HCT116 (cell line): ENCODE data around the gene POPDC3. TPM values are rescaled to one million over a fixed set of nuclear protein-coding genes. Genes with fewer than 3 reads are reported as not detected.
A peak's percentile ranks its signal among the peaks of the same experiment; 100 is the strongest.

Source experiments
- ATAC-seq: fragments of 200-7000 bp; cut with Tn5 transposase; 2 replicates; pipeline ENCODE4 v1.9.1; 2020; ENCODE audit warnings: mild to moderate bottlenecking, moderate library complexity
- BruUV-seq: library from RNA; stranded (reverse); fragments of 400-500 nt; replicated peaks from 2 replicates; lab custom pipeline; 2021; lab: Mats Ljungman, UMichigan
- CTCF ChIA-PET: fragments of 300-600 bp; sonication (Branson Sonifier 250); formaldehyde crosslinking; loops from one replicate; lab custom pipeline; 2021; ENCODE audit warnings: antibody characterized with exemption; lab: Charles Lee
- POLR2A ChIA-PET: fragments of 300-600, 350-600 bp; sonication (Branson Sonifier 250); formaldehyde crosslinking; loops from one replicate; lab custom pipeline; 2021; ENCODE audit warnings: antibody characterized with exemption; lab: Charles Lee
- RAD21 ChIA-PET, 2 experiments: fragments of 300-600 bp; sonication (Branson Sonifier 250); formaldehyde crosslinking; loops; one replicate each; lab custom pipeline; 2023; ENCODE audit warnings: low total read pairs in 2 of 2; ENCODE audit not compliant: uncharacterized antibody in 2 of 2, unreplicated experiment in 2 of 2, low non-redundant PET in 1 of 2; lab: Charles Lee
- DNase-seq: peaks from one replicate; pipeline ENCODE4 v3.0.0-alpha.2; 2010; ENCODE audit warnings: low read depth, low spot score
- H2AFZ ChIP-seq: fragments of 200-600 bp; shearing (Covaris generic), sonication (generic); 2 replicates; pipeline ENCODE4 v1.6.1; 2017; ENCODE audit warnings: low read depth, mixed run types, mixed read lengths, antibody characterized with exemption, low read length; ENCODE audit not compliant: poor library complexity, severe bottlenecking
- H3K27ac ChIP-seq: 2 replicates; pipeline ENCODE4 v1.5.1; 2012; ENCODE audit warnings: low read depth, low read length
- H3K27me3 ChIP-seq: fragments of 200-600 bp; sonication (generic); 2 replicates; pipeline ENCODE4 v1.6.1; 2016; ENCODE audit warnings: mixed run types, low read length, mixed read lengths; ENCODE audit not compliant: insufficient read depth
- H3K36me3 ChIP-seq, 2 experiments: fragments of 200-500 bp in 1 of 2; fragments of 200-600 bp in 1 of 2; sonication (Bioruptor generic) in 1 of 2; sonication (generic) in 1 of 2; 2 replicates each; pipeline versions ENCODE4 v1.5.1 to v1.6.1; 2014 to 2016; ENCODE audit warnings: low read length in 2 of 2, inconsistent platforms in 1 of 2, mixed read lengths in 1 of 2, mixed run types in 1 of 2; ENCODE audit not compliant: insufficient read depth in 2 of 2, control insufficient read depth in 1 of 2
- H3K4me1 ChIP-seq, 2 experiments: fragments of 200-600 bp in 1 of 2; sonication (generic) in 1 of 2; 2 replicates each; pipeline versions ENCODE4 v1.5.1 to v1.6.1; 2012 to 2017; ENCODE audit warnings: low read length in 2 of 2, inconsistent platforms in 1 of 2, mild to moderate bottlenecking in 1 of 2, mixed read lengths in 1 of 2, mixed run types in 1 of 2, moderate library complexity in 1 of 2; ENCODE audit not compliant: insufficient read depth in 2 of 2, control insufficient read depth in 1 of 2
- H3K4me2 ChIP-seq: fragments of 200-600 bp; sonication (generic); 2 replicates; pipeline ENCODE4 v1.6.1; 2017; ENCODE audit warnings: mixed run types, low read length, mixed read lengths
- H3K4me3 ChIP-seq, 2 experiments: fragments of 200-600 bp in 1 of 2; sonication (generic) in 1 of 2; replicated peaks in 1 of 2; 2 replicates each; pipeline ENCODE4 v1.5.1; 2011 to 2016; ENCODE audit warnings: low read length in 2 of 2, control low read depth in 1 of 2, low read depth in 1 of 2, mild to moderate bottlenecking in 1 of 2, mixed read lengths in 1 of 2, mixed run types in 1 of 2
- H3K79me2 ChIP-seq: fragments of 200-600 bp; sonication (generic); 2 replicates; pipeline ENCODE4 v1.6.1; 2017; ENCODE audit warnings: mild to moderate bottlenecking, mixed run types, low read length, moderate library complexity, mixed read lengths; ENCODE audit not compliant: insufficient read depth
- H3K9ac ChIP-seq: fragments of 200-600 bp; sonication (generic); 2 replicates; pipeline ENCODE4 v1.6.1; 2016; ENCODE audit warnings: low read length, mixed read lengths
- H3K9me2 ChIP-seq: fragments of 200-600 bp; sonication (generic), shearing (Covaris generic); 2 replicates; pipeline ENCODE4 v1.6.1; 2017; ENCODE audit warnings: mixed run types, mild to moderate bottlenecking, moderate library complexity; ENCODE audit not compliant: insufficient read depth
- H3K9me3 ChIP-seq, 2 experiments: fragments of 200-500 bp in 1 of 2; fragments of 200-600 bp in 1 of 2; sonication (Bioruptor generic) in 1 of 2; sonication (generic) in 1 of 2; 2 replicates each; pipeline ENCODE4 v1.6.1; 2014 to 2017; ENCODE audit warnings: low read length in 2 of 2, mixed read lengths in 2 of 2, inconsistent platforms in 1 of 2, low read depth in 1 of 2, mild to moderate bottlenecking in 1 of 2, mixed run types in 1 of 2, moderate library complexity in 1 of 2; ENCODE audit not compliant: control insufficient read depth in 1 of 2, insufficient read depth in 1 of 2
- H4K20me1 ChIP-seq: fragments of 200-600 bp; sonication (generic), shearing (Covaris generic); 2 replicates; pipeline ENCODE4 v1.6.1; 2017; ENCODE audit warnings: mixed run types, mild to moderate bottlenecking, moderate library complexity; ENCODE audit not compliant: insufficient read depth
- ATF3 ChIP-seq: IDR thresholded peaks from 2 replicates; pipeline ENCODE4 v1.6.1; 2012
- ELF1 ChIP-seq: IDR thresholded peaks from 2 replicates; pipeline ENCODE4 v1.6.1; 2012; ENCODE audit warnings: low read depth, borderline replicate concordance
- EZH2 ChIP-seq: fragments of 200-600 bp; sonication (generic); IDR thresholded peaks from 2 replicates; pipeline ENCODE4 v1.6.1; 2017; ENCODE audit warnings: antibody characterized with exemption, mixed run types
- JUND ChIP-seq: IDR thresholded peaks from 2 replicates; pipeline ENCODE4 v1.6.1; 2012
- POLR2A ChIP-seq: IDR thresholded peaks from 2 replicates; pipeline ENCODE4 v1.7.0; 2011; ENCODE audit warnings: borderline replicate concordance; ENCODE audit not compliant: insufficient read depth, insufficient read length; ENCODE audit errors: extremely low read depth
- POLR2AphosphoS5 ChIP-seq: IDR thresholded peaks from 2 replicates; pipeline ENCODE4 v1.6.1; 2011; ENCODE audit warnings: mild to moderate bottlenecking, low read depth, low read length, moderate library complexity
- SIN3A ChIP-seq: IDR thresholded peaks from 2 replicates; pipeline ENCODE4 v1.6.1; 2012; ENCODE audit warnings: low read depth
- SP1 ChIP-seq: IDR thresholded peaks from 2 replicates; pipeline ENCODE4 v1.6.1; 2012; ENCODE audit warnings: low read depth
- TCF7L2 ChIP-seq: IDR thresholded peaks from 2 replicates; pipeline ENCODE4 v1.7.0; 2011; ENCODE audit warnings: borderline replicate concordance, inconsistent platforms; ENCODE audit not compliant: insufficient read depth, insufficient read length; ENCODE audit errors: extremely low read depth
- ZBTB33 ChIP-seq: IDR thresholded peaks from 2 replicates; pipeline ENCODE4 v1.6.1; 2011; ENCODE audit warnings: mild to moderate bottlenecking, low read length, moderate library complexity; ENCODE audit not compliant: insufficient replicate concordance; ENCODE audit errors: extremely low read depth
- ZFX ChIP-seq: fragments of 450-650 bp; IDR thresholded peaks from 2 replicates; pipeline ENCODE4 v1.6.1; 2017
- ZNF274 ChIP-seq: fragments of 200-500 bp; sonication (Bioruptor generic); IDR thresholded peaks from 2 replicates; pipeline ENCODE4 v1.6.1; 2014; ENCODE audit warnings: mild to moderate bottlenecking, low read depth, low read length, inconsistent platforms
- intact Hi-C: fragments of 100-400 bp; cut with micrococcal nuclease; formaldehyde crosslinking; loops from 2 replicates; pipeline ENCODE4 v1.10.0; 2022
- total RNA-seq: library from RNA; stranded (reverse); gene quantifications from one replicate; pipeline ENCODE4 v1.2.1, GENCODE V29; 2021; ENCODE audit not compliant: unreplicated experiment

Gene POPDC3
- total RNA-seq, 1 experiment from 2014 or later = 10.1 TPM

- Histone ChIP-seq H4K20me1 (no peaks in the 10 kb centered on the region), H3K4me2 (no peak overlapping the region), H3K27me3 (no peaks in the 10 kb centered on the region), H3K9ac (no peak overlapping the region), H3K79me2 (no peaks in the 10 kb centered on the region), H3K4me3 (no peak overlapping the region), H2AFZ (peak overlapping the region; percentile 68), H3K9me3 (no peaks in the 10 kb centered on the region), H3K9me2 (0 out of 2 replicates have a peak, but pooled peaks cover 3% of the 10 kb centered on the region), H3K36me3 (no peaks in the 10 kb centered on the region), H3K4me1 (peaks cover 0 to 32% of the 10 kb centered on the region in 2 experiments; a peak in 3 of 4 replicates), H3K27ac (no peak overlapping the region)
- TF ChIP-seq ZFX = no peak
- no peak for TF ChIP-seq POLR2AphosphoS5
- TF ChIP-seq SP1 = no peak
- TF ChIP-seq ZNF274 = no peak
- no peak for TF ChIP-seq SIN3A
- TF ChIP-seq ATF3 = no peak
- TF ChIP-seq JUND = no peak
- no peak for TF ChIP-seq TCF7L2
- no peak for TF ChIP-seq ZBTB33
- TF ChIP-seq ELF1 = no peak
- TF ChIP-seq EZH2 = no peak
- no peak for TF ChIP-seq POLR2A
- DNase-seq = no peak
- no peak for ATAC-seq
- intact Hi-C loops = no loop called here
- ChIA-PET CTCF (no interaction called here), RAD21 (no interaction called here), POLR2A (no interaction called here)
- BruUV-seq = no TSS peak
These were observed 32.8 kb upstream of the POPDC3 start for GRCh38 chr6:105212587-105212986.
